Osteoblast (primary cell): ENCODE measurements around the gene MUSK. TPM values are rescaled to one million over a fixed set of nuclear protein-coding genes. Genes with fewer than 3 reads are reported as not detected.

Source experiments
- DNase-seq: peaks from one replicate; pipeline ENCODE4 v3.0.0; 2011; ENCODE audit warnings: low spot score, mixed read lengths; ENCODE audit not compliant: insufficient read length; ENCODE audit errors: missing footprints
- H2AFZ ChIP-seq: 2 replicates; pipeline ENCODE4 v1.6.0; 2011; ENCODE audit warnings: mild to moderate bottlenecking, low read length
- H3K27ac ChIP-seq: 2 replicates; pipeline ENCODE4 v1.5.1; 2011; ENCODE audit warnings: mild to moderate bottlenecking, low read depth, low read length, moderate library complexity
- H3K27me3 ChIP-seq: 2 replicates; pipeline ENCODE4 v1.6.0; 2012; ENCODE audit warnings: mild to moderate bottlenecking, control low read depth, inconsistent platforms, low read length, moderate library complexity; ENCODE audit not compliant: insufficient read depth
- H3K36me3 ChIP-seq: 2 replicates; pipeline ENCODE4 v1.5.1; 2011; ENCODE audit warnings: mild to moderate bottlenecking, low read length, control low read depth, moderate library complexity; ENCODE audit not compliant: insufficient read depth
- H3K4me1 ChIP-seq: 2 replicates; pipeline ENCODE4 v1.5.1; 2011; ENCODE audit warnings: mild to moderate bottlenecking, low read length, control low read depth, moderate library complexity; ENCODE audit not compliant: insufficient read depth
- H3K4me2 ChIP-seq: 2 replicates; pipeline ENCODE4 v1.6.0; 2011; ENCODE audit warnings: mild to moderate bottlenecking, low read length; ENCODE audit not compliant: insufficient read depth
- H3K4me3 ChIP-seq: fragments of 200-600 bp; sonication (generic); 3 replicates; pipeline ENCODE4 v1.5.1; 2012; ENCODE audit warnings: mild to moderate bottlenecking, low read length, inconsistent platforms; ENCODE audit not compliant: insufficient read depth
- H3K79me2 ChIP-seq: 2 replicates; pipeline ENCODE4 v1.6.0; 2012; ENCODE audit warnings: mild to moderate bottlenecking, low read length, control low read depth, inconsistent platforms; ENCODE audit not compliant: insufficient read depth
- H3K9me3 ChIP-seq: 2 replicates; pipeline ENCODE4 v1.5.1; 2011; ENCODE audit warnings: low read depth, low read length, control low read depth
- H4K20me1 ChIP-seq: 2 replicates; pipeline ENCODE4 v1.6.0; 2012; ENCODE audit warnings: mild to moderate bottlenecking, low read length, control low read depth; ENCODE audit not compliant: insufficient read depth
- total RNA-seq: library from RNA; depleted of rRNA; stranded (reverse); fragments of >200 nt; gene quantifications from 2 replicates; pipeline ENCODE4 v1.2.3, GENCODE V29; 2012
- TF ChIP-seq, protein P1 (sequence below): IDR thresholded peaks from 2 replicates; pipeline ENCODE4 v1.5.1; 2011; ENCODE audit warnings: mild to moderate bottlenecking, low read depth, low read length, moderate library complexity; ENCODE audit errors: extremely low read depth

The MUSK gene
- total RNA-seq, 1 donor = under 0.01 TPM

DNA sequence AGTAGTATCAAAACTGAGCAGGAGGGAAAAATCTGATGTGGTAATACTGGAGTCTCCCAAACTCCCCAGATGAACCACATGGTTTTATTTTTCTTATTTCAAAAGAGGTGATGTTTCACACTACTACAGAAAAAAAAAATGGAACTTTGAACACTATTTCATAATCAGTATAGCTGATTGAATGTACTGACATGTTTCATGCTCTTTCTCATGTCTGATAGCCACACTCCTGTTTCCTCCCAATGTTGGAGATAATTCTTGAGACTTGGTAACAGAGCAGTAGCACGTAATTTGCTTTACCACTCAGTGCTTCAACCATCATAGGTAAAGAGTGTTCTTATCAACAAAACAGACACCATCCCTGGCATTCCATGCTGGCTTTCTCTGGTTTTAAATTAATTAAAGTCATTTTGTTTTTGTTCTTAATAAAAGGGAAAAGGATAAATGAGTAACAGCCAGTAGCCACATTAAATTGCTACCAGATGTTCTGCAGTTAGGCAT, 85.2 kb downstream of the MUSK start:
- Histone ChIP-seq H3K4me1 (peaks cover 37% of the 10 kb centered on the region), H3K27me3 (no peaks in the 10 kb centered on the region), H3K79me2 (no peaks in the 10 kb centered on the region), H3K4me2 (no peak overlapping the region), H4K20me1 (no peaks in the 10 kb centered on the region), H3K4me3 (no peak overlapping the region), H3K27ac (peak overlapping the region; percentile 76), H3K36me3 (no peaks in the 10 kb centered on the region), H2AFZ (no peak overlapping the region), H3K9me3 (no peaks in the 10 kb centered on the region)
- TF ChIP-seq, protein P1, sequence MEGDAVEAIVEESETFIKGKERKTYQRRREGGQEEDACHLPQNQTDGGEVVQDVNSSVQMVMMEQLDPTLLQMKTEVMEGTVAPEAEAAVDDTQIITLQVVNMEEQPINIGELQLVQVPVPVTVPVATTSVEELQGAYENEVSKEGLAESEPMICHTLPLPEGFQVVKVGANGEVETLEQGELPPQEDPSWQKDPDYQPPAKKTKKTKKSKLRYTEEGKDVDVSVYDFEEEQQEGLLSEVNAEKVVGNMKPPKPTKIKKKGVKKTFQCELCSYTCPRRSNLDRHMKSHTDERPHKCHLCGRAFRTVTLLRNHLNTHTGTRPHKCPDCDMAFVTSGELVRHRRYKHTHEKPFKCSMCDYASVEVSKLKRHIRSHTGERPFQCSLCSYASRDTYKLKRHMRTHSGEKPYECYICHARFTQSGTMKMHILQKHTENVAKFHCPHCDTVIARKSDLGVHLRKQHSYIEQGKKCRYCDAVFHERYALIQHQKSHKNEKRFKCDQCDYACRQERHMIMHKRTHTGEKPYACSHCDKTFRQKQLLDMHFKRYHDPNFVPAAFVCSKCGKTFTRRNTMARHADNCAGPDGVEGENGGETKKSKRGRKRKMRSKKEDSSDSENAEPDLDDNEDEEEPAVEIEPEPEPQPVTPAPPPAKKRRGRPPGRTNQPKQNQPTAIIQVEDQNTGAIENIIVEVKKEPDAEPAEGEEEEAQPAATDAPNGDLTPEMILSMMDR = no peak
- DNase-seq = no peak

DNA sequence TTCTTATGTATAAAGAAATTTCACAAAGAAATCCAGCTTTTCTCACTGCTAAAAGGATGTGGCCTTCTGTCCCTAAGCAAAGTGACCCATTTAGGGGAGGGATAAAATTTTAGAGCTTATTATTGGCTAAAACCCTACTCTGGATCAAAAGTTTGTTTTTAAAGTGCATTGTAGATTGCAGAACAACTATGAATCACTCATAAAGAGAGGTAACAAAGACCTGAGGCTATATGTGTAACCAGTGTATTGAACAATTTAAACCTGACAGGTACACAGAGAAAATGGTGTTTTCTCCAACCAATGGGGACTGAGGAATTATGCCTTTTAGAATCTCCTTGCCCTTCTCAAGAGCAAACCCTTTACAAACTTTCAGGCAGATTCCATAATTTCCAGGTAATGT, 86.6 kb downstream of the MUSK start:
- H3K79me2 ChIP-seq = no peaks in the 10 kb centered on the region
- no peaks in the 10 kb centered on the region for H3K27me3 ChIP-seq
- H3K4me1 ChIP-seq = peaks cover 31% of the 10 kb centered on the region
- TF ChIP-seq, protein P1 = no peak
- no peaks in the 10 kb centered on the region for H3K36me3 ChIP-seq
- no peak overlapping the region for H2AFZ ChIP-seq
- H3K9me3 ChIP-seq = no peaks in the 10 kb centered on the region
- no peaks in the 10 kb centered on the region for H4K20me1 ChIP-seq
- H3K27ac ChIP-seq = no peak overlapping the region
- H3K4me3 ChIP-seq = no peak overlapping the region
- H3K4me2 ChIP-seq = no peak overlapping the region
- DNase-seq = no peak

- peaks cover 9% of the 10 kb centered on the region for H3K4me1 ChIP-seq
- no peak overlapping the region for H3K4me2 ChIP-seq
These were observed 89.6 kb downstream of the MUSK start for GRCh38 chr9:110758201-110758600.

DNA sequence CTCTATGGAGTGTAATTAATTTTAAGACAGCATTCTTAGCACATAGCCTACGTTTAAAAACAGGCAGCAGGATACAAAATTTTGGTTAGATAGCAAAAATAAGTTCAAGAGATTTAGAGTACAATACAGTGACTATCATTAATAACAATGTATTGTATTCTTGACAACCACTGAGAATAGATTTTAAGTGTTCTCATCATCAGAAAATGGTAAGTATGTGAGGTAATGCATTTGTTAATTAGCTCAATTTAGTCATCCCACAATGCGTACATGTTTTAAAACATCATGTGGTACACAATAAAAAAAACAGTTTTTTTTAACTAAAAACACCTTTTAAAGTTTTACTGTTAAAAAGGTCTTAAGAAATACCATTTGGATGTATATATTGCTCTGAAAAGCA, 94.2 kb downstream of the MUSK start:
- no peaks in the 10 kb centered on the region for H4K20me1 ChIP-seq
- no peak overlapping the region for H2AFZ ChIP-seq
- no peak overlapping the region for H3K4me2 ChIP-seq
- no peaks in the 10 kb centered on the region for H3K36me3 ChIP-seq
- H3K27me3 ChIP-seq = no peaks in the 10 kb centered on the region
- TF ChIP-seq, protein P1 = no peak
- peaks cover 5% of the 10 kb centered on the region for H3K4me1 ChIP-seq
- no peak for DNase-seq
- H3K79me2 ChIP-seq = no peaks in the 10 kb centered on the region
- H3K4me3 ChIP-seq = no peak overlapping the region
- no peak overlapping the region for H3K27ac ChIP-seq
- no peaks in the 10 kb centered on the region for H3K9me3 ChIP-seq

More at GRCh38 chr9:110758201-110758600, 89.6 kb downstream of the MUSK start:
- no peaks in the 10 kb centered on the region for H3K9me3 ChIP-seq
- H3K4me3 ChIP-seq = no peak overlapping the region
- no peaks in the 10 kb centered on the region for H4K20me1 ChIP-seq
- no peak overlapping the region for H3K27ac ChIP-seq
- H3K27me3 ChIP-seq = no peaks in the 10 kb centered on the region
- TF ChIP-seq, protein P1 = no peak
- no peak for DNase-seq
- no peaks in the 10 kb centered on the region for H3K36me3 ChIP-seq
- H2AFZ ChIP-seq = no peak overlapping the region
- no peaks in the 10 kb centered on the region for H3K79me2 ChIP-seq
